ENCODE data around the gene TRIM46. TPM values are rescaled to one million over a fixed set of nuclear protein-coding genes. Genes with fewer than 3 reads are reported as not detected.

TRIM46 gene
- total RNA-seq, 1 donor from 2014 or later = 0.43 TPM

GRCh38 chr1:155202731-155203515 lies 29.3 kb downstream of the TRIM46 start:
- H3K27me3 ChIP-seq = no peaks in the 10 kb centered on the region
- no peak overlapping the region for H3K4me3 ChIP-seq
- peaks cover 15% of the 10 kb centered on the region for H3K4me1 ChIP-seq
- no peak for TF ChIP-seq CTCF (IDR thresholded peaks at IDR 0.05)
- no peak for DNase-seq
- intact Hi-C loops (cut with DNase I) = no loop called here
- H3K9me3 ChIP-seq = no peaks in the 10 kb centered on the region
- no peaks in the 10 kb centered on the region for H3K36me3 ChIP-seq
- no peak overlapping the region for H3K27ac ChIP-seq
- no peak for ATAC-seq

GRCh38 chr1:155205035-155205434 lies 31.4 kb downstream of the TRIM46 start:
- no peak for TF ChIP-seq CTCF (IDR thresholded peaks at IDR 0.05)
- no peaks in the 10 kb centered on the region for H3K36me3 ChIP-seq
- H3K27me3 ChIP-seq = no peaks in the 10 kb centered on the region
- H3K4me3 ChIP-seq = no peak overlapping the region
- H3K4me1 ChIP-seq = peaks cover 26% of the 10 kb centered on the region
- H3K9me3 ChIP-seq = no peaks in the 10 kb centered on the region
- ATAC-seq (no peak), DNase-seq (no peak)
- intact Hi-C loops (cut with DNase I) = no loop called here
- H3K27ac ChIP-seq = no peak overlapping the region

GRCh38 chr1:155205969-155206593 lies 32.4 kb downstream of the TRIM46 start:
- Histone ChIP-seq H3K27me3 (no peaks in the 10 kb centered on the region), H3K27ac (no peak overlapping the region), H3K4me1 (peaks cover 28% of the 10 kb centered on the region), H3K36me3 (no peaks in the 10 kb centered on the region), H3K9me3 (no peaks in the 10 kb centered on the region), H3K4me3 (no peak overlapping the region)
- ATAC-seq (no peak), DNase-seq (no peak)
- intact Hi-C loops (cut with DNase I) = no loop called here
- no peak for TF ChIP-seq CTCF (IDR thresholded peaks at IDR 0.05)

- Histone ChIP-seq H3K27me3 (no peaks in the 10 kb centered on the region), H3K4me3 (no peak overlapping the region), H3K27ac (peak overlapping the region; percentile 100), H3K4me1 (peaks cover 28% of the 10 kb centered on the region), H3K9me3 (no peaks in the 10 kb centered on the region), H3K36me3 (no peaks in the 10 kb centered on the region)
- TF ChIP-seq CTCF (IDR thresholded peaks at IDR 0.05) = peak; percentile 84
- peak; percentile 62 for ATAC-seq
- DNase-seq = peak; percentile 90
- intact Hi-C loops (cut with DNase I) = no loop called here
Observed at GRCh38 chr1:155206891-155207805, 33.5 kb downstream of the TRIM46 start.

GRCh38 chr1:155207806-155208540 lies 34.3 kb downstream of the TRIM46 start, which contains the start of gene THBS3:
TSS of gene THBS3 (minus strand) at chr1:155207897. CDS start at chr1:155207876, 21 bp downstream.
- H3K27ac ChIP-seq = peak within 1 kb of the TSS; percentile 100
- H3K27me3 ChIP-seq = no peaks in the 10 kb centered on the region
- no peak for DNase-seq
- ATAC-seq = no peak
- no peaks in the 10 kb centered on the region for H3K9me3 ChIP-seq
- peak within 1 kb of the TSS; percentile 90 for H3K4me3 ChIP-seq
- intact Hi-C loops (cut with DNase I) = no loop called here
- TF ChIP-seq CTCF (IDR thresholded peaks at IDR 0.05) = no peak
- H3K4me1 ChIP-seq = peaks cover 28% of the 10 kb centered on the region
- H3K36me3 ChIP-seq = no peaks in the 10 kb centered on the region

Data from upper lobe of right lung (tissue), 1 donor.